Spleen (tissue), 11 donors: ENCODE results near the gene APOBEC3G. TPM values are rescaled to one million over a fixed set of nuclear protein-coding genes. Genes with fewer than 3 reads are reported as not detected.

Experiments used
- DNase-seq: peaks from one replicate; pipeline ENCODE4 v3.0.0-alpha.2; 2020
- H3K27ac ChIP-seq, 8 donors: fragments of 200-600 bp; sonication (generic) in 7 of 8; 1 replicate in 4 of 8; 2 replicates in 4 of 8; pipeline versions ENCODE4 v1.5.0 to v1.8.0; 2016 to 2021; ENCODE audit warnings: inconsistent platforms in 4 of 8, mild to moderate bottlenecking in 4 of 8, moderate library complexity in 1 of 8
- H3K27me3 ChIP-seq, 7 donors: fragments of 200-600 bp; sonication (generic) in 6 of 7; replicated peaks in 1 of 7; 1 replicate in 4 of 7; 2 replicates in 3 of 7; pipeline versions ENCODE4 v1.5.0 to v1.8.0; 2016 to 2021; ENCODE audit warnings: inconsistent platforms in 3 of 7, mild to moderate bottlenecking in 1 of 7
- H3K36me3 ChIP-seq, 6 donors: fragments of 200-600 bp; sonication (generic) in 5 of 6; 1 replicate in 4 of 6; 2 replicates in 2 of 6; pipeline versions ENCODE4 v1.5.0 to v1.8.0; 2016 to 2021; ENCODE audit warnings: inconsistent platforms in 2 of 6
- H3K4me1 ChIP-seq, 6 donors: fragments of 200-600 bp; sonication (generic) in 5 of 6; 1 replicate in 3 of 6; 2 replicates in 3 of 6; pipeline versions ENCODE4 v1.5.0 to v1.8.0; 2016 to 2021; ENCODE audit warnings: inconsistent platforms in 3 of 6
- H3K4me3 ChIP-seq, 8 donors: fragments of 200-600 bp; sonication (generic) in 7 of 8; 1 replicate in 4 of 8; 2 replicates in 4 of 8; pipeline versions ENCODE4 v1.5.0 to v1.8.0; 2016 to 2021; ENCODE audit warnings: inconsistent platforms in 4 of 8, mild to moderate bottlenecking in 4 of 8, moderate library complexity in 2 of 8
- H3K9me3 ChIP-seq, 8 donors: fragments of 200-600 bp; sonication (generic) in 7 of 8; 1 replicate in 4 of 8; 2 replicates in 4 of 8; pipeline versions ENCODE4 v1.5.0 to v1.8.0; 2016 to 2021; ENCODE audit warnings: inconsistent platforms in 4 of 8
- CTCF ChIP-seq, 11 experiments: fragments of 200-600 bp in 7 of 11; fragments of 450-650 bp in 4 of 11; sonication (generic) in 4 of 11; IDR thresholded peaks in 8 of 11; conservative IDR thresholded peaks in 3 of 11; 1 replicate in 7 of 11; 2 replicates in 4 of 11; pipeline versions ENCODE4 v1.4.0 to v1.8.0; 2016 to 2021; ENCODE audit warnings: antibody characterized with exemption in 11 of 11, inconsistent platforms in 4 of 11, mild to moderate bottlenecking in 1 of 11
- POLR2A ChIP-seq, 3 donors: fragments of 450-650 bp; IDR thresholded peaks; one replicate each; pipeline ENCODE4 v1.5.1; 2017; ENCODE audit warnings: antibody characterized with exemption in 3 of 3, mild to moderate bottlenecking in 1 of 3
- POLR2AphosphoS5 ChIP-seq, 3 donors: sonication (generic); formaldehyde crosslinking; IDR thresholded peaks; one replicate each; pipeline ENCODE4 v1.5.1; 2017; ENCODE audit warnings: antibody characterized with exemption in 3 of 3
- WGBS, 5 donors: extraction: QIAGEN DNeasy Blood & Tissue Kit in 3 of 5; methylation state at CpG; one replicate each; pipeline versions ENCODE4 v1.1.5 to v1.1.7; 2013 to 2018; 5-methylcytosine and 5-hydroxymethylcytosine counted together
- intact Hi-C: fragments of 100-400 bp; cut with DNase I; formaldehyde crosslinking; loops from one replicate; pipeline ENCODE4 v1.15.0; 2023; ENCODE audit warnings: low total_unique reads
- polyA plus RNA-seq, 3 donors: library from polyadenylated mRNA; stranded (reverse); fragments of 200-250 nt; gene quantifications; one replicate each; pipeline ENCODE4 v1.2.1, GENCODE V29; 2013
- total RNA-seq, 7 donors: library from RNA; depleted of rRNA in 3 of 7; stranded (reverse); fragments of >200 nt in 3 of 7; fragmentation: NEBNext Ultra II Directional in 4 of 7; extraction: Animal tissue kit (Norgen Biotek cat#: 25700) in 4 of 7; gene quantifications; one replicate each; pipeline versions ENCODE4 v1.1.0 to v1.2.1, GENCODE V29; 2016 to 2021
- donor health status: healthy with polysubstance abuse.
- donor health status: DM: no; HTN: no; CAD: no; lungs with moderate emphysema.
- donor health status: DM: no; HTN: no; CAD: no.
- donor health status: Bipolar disorder and iron deficiency.
- donor health status: healthy.
- donor health status: DM: no; HTN: no; CAD: no.
- donor health status: DM: yes; HTN: yes; CAD: no.

APOBEC3G gene
- total and polyA plus RNA-seq, 10 donors: 44.3 to 72.8 (median 52.0) TPM

- WGBS, 5 donors: 87 to 92% (median 91%) methylated on average over 4 of the region's 4 CpGs
- TF ChIP-seq CTCF (IDR thresholded peaks at IDR 0.05 in 8 of 11, conservative IDR thresholded peaks at IDR 0.05 in 3 of 11) (no peak), POLR2A (IDR thresholded peaks at IDR 0.05) (no peak), POLR2AphosphoS5 (IDR thresholded peaks at IDR 0.05) (no peak)
- Histone ChIP-seq H3K9me3 (no peaks in the 10 kb centered on the region), H3K36me3 (no peaks in the 10 kb centered on the region), H3K27ac (no peak overlapping the region), H3K4me1 (peaks cover 4 to 45% (median 32%) of the 10 kb centered on the region in 6 donors), H3K4me3 (no peak overlapping the region), H3K27me3 (no peaks in the 10 kb centered on the region)
- intact Hi-C loops: loop anchor here (5.0 kb wide), 1 partner anchor 194 kb away; no protein-coding TSS in a partner anchor
- DNase-seq: no peak
These were observed 43.9 kb downstream of the APOBEC3G start for GRCh38 chr22:39120983-39121382.

GRCh38 chr22:39122772-39123470 is 45.8 kb downstream of the APOBEC3G start:
- Histone ChIP-seq H3K27me3 (no peaks in the 10 kb centered on the region), H3K9me3 (no peaks in the 10 kb centered on the region), H3K36me3 (no peaks in the 10 kb centered on the region), H3K4me1 (peaks cover 0 to 26% (median 13%) of the 10 kb centered on the region in 6 donors), H3K4me3 (no peak overlapping the region), H3K27ac (no peak overlapping the region)
- TF ChIP-seq CTCF (IDR thresholded peaks at IDR 0.05 in 8 of 11, conservative IDR thresholded peaks at IDR 0.05 in 3 of 11) (no peak), POLR2AphosphoS5 (IDR thresholded peaks at IDR 0.05) (no peak)
- 89 to 97% (median 95%) methylated on average over 11 to 17 of the region's 17 CpGs for WGBS, 5 donors
- no peak for DNase-seq
- intact Hi-C loops: loop anchor here (5.0 kb wide), 1 partner anchor 196 kb away; no protein-coding TSS in a partner anchor

GRCh38 chr22:39123751-39124581 is 46.9 kb downstream of the APOBEC3G start:
- no peak for TF ChIP-seq POLR2AphosphoS5 (IDR thresholded peaks at IDR 0.05)
- TF ChIP-seq CTCF (IDR thresholded peaks at IDR 0.05 in 8 of 11, conservative IDR thresholded peaks at IDR 0.05 in 3 of 11): no peak
- no peak for TF ChIP-seq POLR2A (IDR thresholded peaks at IDR 0.05)
- no peaks in the 10 kb centered on the region for H3K9me3 ChIP-seq
- intact Hi-C loops: loop anchor here (5.0 kb wide), 1 partner anchor 197 kb away; no protein-coding TSS in a partner anchor
- no peak overlapping the region for H3K27ac ChIP-seq
- no peaks in the 10 kb centered on the region for H3K36me3 ChIP-seq
- H3K4me1 ChIP-seq: peaks cover 0 to 20% (median 8%) of the 10 kb centered on the region in 6 donors
- no peaks in the 10 kb centered on the region for H3K27me3 ChIP-seq
- no peak overlapping the region for H3K4me3 ChIP-seq
- 28 to 37% (median 34%) methylated on average over 30 to 33 of the region's 33 CpGs for WGBS, 5 donors
- DNase-seq: peak; percentile 74

GRCh38 chr22:39125622-39126021 is 48.5 kb downstream of the APOBEC3G start:
- Histone ChIP-seq H3K4me1 (peaks cover 0 to 20% (median 8%) of the 10 kb centered on the region in 6 donors), H3K27me3 (no peaks in the 10 kb centered on the region), H3K27ac (no peak overlapping the region), H3K36me3 (peaks cover 0 to 10% (median 0%) of the 10 kb centered on the region in 6 donors), H3K4me3 (no peak overlapping the region), H3K9me3 (no peaks in the 10 kb centered on the region)
- WGBS, 5 donors: 88 to 99% (median 93%) methylated on average over 5 of the region's 5 CpGs
- TF ChIP-seq POLR2AphosphoS5 (IDR thresholded peaks at IDR 0.05) (no peak), CTCF (IDR thresholded peaks at IDR 0.05 in 8 of 11, conservative IDR thresholded peaks at IDR 0.05 in 3 of 11) (no peak), POLR2A (IDR thresholded peaks at IDR 0.05) (no peak)
- DNase-seq: no peak
- intact Hi-C loops: no loop called here
